ENCODE data around the gene ABHD2. TPM values are rescaled to one million over a fixed set of nuclear protein-coding genes. Genes with fewer than 3 reads are reported as not detected.

The ABHD2 gene
- total and polyA plus RNA-seq, 9 of the 15 experiments (the other 6 are each of a cell fraction or from before 2014, with no cell fraction given), result 16.9 to 99.8 (median 47.5) TPM

DNA sequence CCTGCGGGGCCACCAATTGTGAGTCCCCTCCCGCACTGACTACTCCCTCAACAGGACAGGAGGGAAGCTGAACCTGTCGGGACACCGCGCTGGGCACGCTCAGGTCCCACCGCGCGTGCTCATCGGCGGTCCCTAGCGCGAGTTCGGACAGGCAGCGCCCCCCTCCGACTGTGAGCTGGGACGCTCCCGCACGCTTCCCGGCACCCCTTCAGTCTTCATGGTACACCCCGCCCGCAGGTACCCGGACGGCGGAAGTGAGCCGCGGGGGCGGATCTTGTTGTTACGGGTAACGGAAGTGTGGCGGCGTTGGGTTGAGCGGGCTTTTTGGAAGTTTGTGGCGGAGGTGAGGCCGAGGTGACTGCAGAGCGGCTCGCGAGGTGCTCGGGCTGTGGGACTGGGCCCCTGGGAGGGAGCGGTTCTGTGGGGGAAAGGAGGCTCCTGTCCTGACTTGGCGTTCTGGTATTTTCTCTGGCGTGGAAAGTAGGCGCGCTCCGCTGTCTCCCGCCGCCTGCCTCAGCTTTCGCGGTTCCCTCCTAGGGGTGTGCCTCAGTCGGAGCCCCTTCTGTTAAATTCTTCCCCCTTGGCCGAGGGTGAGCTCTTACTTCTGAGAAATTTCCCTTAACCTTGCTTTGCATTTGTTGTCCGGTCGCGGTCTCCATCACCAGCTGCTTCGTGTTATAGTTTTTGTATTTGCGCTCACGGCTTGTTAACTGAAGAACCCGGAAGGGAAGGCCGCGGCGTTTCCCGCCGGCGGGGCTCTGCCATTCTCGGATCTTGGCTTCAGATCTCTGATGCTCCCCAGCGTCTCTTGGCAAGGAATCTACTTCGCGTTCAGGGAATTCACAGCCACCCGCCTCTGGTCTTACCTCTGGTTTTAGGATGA, 155.7 kb downstream of the ABHD2 start, which contains the start of gene FANCI (continued):
- TF ChIP-seq ZHX1 (conservative IDR thresholded peaks at IDR 0.05; ENCODE audit: low read length) (no peak), TAF7 (tag; IDR thresholded peaks at IDR 0.05) (peak; percentile 42; the same call in 1 of the 2 replicates), SMAD4 (CRISPR knock-in tag; conservative IDR thresholded peaks at IDR 0.05) (peak; percentile 42), ZNF224 (CRISPR knock-in tag; IDR thresholded peaks at IDR 0.05) (peak; percentile 96), SIX5 (IDR thresholded peaks at IDR 0.05; ENCODE audit: borderline replicate concordance in 1 of 2, insufficient read depth in 1 of 2, low read depth in 1 of 2, low read length in 2 of 2) (peak in 1 of 2 experiments; percentile 22; a peak in 1 of 4 replicates), KAT7 (CRISPR knock-in tag; IDR thresholded peaks at IDR 0.05; ENCODE audit: borderline replicate concordance) (peak; percentile 70), SUPT5H (IDR thresholded peaks at IDR 0.05) (peak; percentile 84), SIN3A (IDR thresholded peaks at IDR 0.05; ENCODE audit: borderline replicate concordance in 2 of 2, control insufficient read depth in 1 of 2, low read depth in 2 of 2, low read length in 2 of 2) (peak; percentile 15 to 89; a peak in 2 of 4 replicates), ZNF584 (CRISPR knock-in tag; IDR thresholded peaks at IDR 0.05; ENCODE audit: low read depth) (no peak), CHD1 (IDR thresholded peaks at IDR 0.05; ENCODE audit: low read length) (no peak), DNMT1 (IDR thresholded peaks at IDR 0.05) (0 out of 2 replicates have a peak, but pooled peaks have one; percentile 38), TAF1 (IDR thresholded peaks at IDR 0.05; ENCODE audit: control insufficient read depth, extremely low read depth, insufficient read depth, low read length, severe bottlenecking) (peak; percentile 77), NFE2L1 (tag; IDR thresholded peaks at IDR 0.05; ENCODE audit: borderline replicate concordance, low read depth) (no peak), KDM4B (IDR thresholded peaks at IDR 0.05; ENCODE audit: borderline replicate concordance in 2 of 2, low read depth in 1 of 2) (peak in 1 of 2 experiments; percentile 62; a peak in 1 of 4 replicates), JUNB (CRISPR knock-in tag; conservative IDR thresholded peaks at IDR 0.05) (no peak)
- TF ChIP-seq, protein P1, sequence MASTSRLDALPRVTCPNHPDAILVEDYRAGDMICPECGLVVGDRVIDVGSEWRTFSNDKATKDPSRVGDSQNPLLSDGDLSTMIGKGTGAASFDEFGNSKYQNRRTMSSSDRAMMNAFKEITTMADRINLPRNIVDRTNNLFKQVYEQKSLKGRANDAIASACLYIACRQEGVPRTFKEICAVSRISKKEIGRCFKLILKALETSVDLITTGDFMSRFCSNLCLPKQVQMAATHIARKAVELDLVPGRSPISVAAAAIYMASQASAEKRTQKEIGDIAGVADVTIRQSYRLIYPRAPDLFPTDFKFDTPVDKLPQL (IDR thresholded peaks at IDR 0.05; ENCODE audit: extremely low read depth, insufficient read length), result no peak
- TF ChIP-seq, protein P2, sequence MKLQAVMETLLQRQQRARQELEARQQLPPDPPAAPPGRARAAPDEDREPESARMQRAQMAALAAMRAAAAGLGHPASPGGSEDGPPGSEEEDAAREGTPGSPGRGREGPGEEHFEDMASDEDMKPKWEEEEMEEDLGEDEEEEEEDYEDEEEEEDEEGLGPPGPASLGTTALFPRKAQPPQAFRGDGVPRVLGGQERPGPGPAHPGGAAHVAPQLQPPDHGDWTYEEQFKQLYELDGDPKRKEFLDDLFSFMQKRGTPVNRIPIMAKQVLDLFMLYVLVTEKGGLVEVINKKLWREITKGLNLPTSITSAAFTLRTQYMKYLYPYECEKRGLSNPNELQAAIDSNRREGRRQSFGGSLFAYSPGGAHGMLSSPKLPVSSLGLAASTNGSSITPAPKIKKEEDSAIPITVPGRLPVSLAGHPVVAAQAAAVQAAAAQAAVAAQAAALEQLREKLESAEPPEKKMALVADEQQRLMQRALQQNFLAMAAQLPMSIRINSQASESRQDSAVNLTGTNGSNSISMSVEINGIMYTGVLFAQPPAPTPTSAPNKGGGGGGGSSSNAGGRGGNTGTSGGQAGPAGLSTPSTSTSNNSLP (IDR thresholded peaks at IDR 0.05; ENCODE audit: borderline replicate concordance, low read depth, low read length), result no peak
- TF ChIP-seq, protein P3, sequence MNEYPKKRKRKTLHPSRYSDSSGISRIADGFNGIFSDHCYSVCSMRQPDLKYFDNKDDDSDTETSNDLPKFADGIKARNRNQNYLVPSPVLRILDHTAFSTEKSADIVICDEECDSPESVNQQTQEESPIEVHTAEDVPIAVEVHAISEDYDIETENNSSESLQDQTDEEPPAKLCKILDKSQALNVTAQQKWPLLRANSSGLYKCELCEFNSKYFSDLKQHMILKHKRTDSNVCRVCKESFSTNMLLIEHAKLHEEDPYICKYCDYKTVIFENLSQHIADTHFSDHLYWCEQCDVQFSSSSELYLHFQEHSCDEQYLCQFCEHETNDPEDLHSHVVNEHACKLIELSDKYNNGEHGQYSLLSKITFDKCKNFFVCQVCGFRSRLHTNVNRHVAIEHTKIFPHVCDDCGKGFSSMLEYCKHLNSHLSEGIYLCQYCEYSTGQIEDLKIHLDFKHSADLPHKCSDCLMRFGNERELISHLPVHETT (CRISPR knock-in tag; conservative IDR thresholded peaks at IDR 0.05 in 1 of 2, IDR thresholded peaks at IDR 0.05 in 1 of 2), result no peak
